GM19099 (cell line): ENCODE results near the gene MAP3K7.

Source experiments
- POLR2A ChIP-seq: IDR thresholded peaks from 3 replicates; pipeline ENCODE4 v1.6.1; 2011; ENCODE audit warnings: low read depth; ENCODE audit not compliant: insufficient read length; ENCODE audit errors: extremely low read depth

Gene MAP3K7

DNA sequence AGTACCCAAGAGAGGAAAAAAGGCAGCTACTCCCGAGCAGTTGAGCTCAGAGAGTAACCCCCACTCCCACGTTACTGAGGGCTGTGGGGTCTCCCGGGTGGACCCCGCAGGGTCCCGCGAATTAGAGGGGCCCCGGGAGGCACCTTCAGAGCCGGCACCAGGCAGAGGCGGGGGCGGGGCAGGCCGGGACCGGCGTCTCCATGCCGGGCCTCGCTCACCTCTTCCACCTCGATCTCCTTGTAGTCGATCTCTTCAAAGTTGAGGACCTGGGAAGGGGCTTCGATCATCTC, 381 bp downstream of the MAP3K7 start:
- no peak for TF ChIP-seq POLR2A

- TF ChIP-seq POLR2A = no peak
These were observed 2.1 kb downstream of the MAP3K7 start for GRCh38 chr6:90584636-90585255.

- no peak for TF ChIP-seq POLR2A
These were observed 2.9 kb downstream of the MAP3K7 start for GRCh38 chr6:90583836-90584481.

DNA sequence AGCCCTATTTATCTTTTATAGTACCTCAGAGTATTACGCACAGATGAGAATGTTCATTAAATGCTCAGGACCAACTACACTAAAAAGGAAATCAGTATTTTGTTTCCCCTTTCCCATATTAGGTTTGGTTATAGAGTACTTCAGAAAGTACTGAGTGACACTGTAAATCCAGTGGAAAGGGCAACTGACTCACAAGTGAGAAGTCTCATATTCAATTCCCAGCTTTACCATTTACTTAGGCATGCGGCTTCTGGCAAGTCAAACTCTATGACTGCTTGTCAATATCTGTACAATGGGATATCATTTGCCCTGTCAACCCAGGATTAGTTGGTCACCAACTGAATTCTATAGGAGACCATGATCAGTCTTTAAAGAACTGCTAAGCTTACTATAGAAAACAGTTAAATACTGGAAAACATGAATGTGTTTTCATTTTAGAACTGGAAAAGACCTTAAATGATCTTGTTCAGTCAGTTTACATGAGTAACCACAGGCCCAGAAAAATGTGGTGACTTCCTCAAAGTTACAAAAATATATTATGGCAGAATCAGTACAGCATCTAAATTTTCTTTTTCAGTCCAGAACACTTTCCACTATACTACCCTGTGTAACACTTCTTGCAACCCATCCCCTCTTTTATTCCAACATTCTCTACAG, 3.6 kb downstream of the MAP3K7 start:
- TF ChIP-seq POLR2A = no peak

DNA sequence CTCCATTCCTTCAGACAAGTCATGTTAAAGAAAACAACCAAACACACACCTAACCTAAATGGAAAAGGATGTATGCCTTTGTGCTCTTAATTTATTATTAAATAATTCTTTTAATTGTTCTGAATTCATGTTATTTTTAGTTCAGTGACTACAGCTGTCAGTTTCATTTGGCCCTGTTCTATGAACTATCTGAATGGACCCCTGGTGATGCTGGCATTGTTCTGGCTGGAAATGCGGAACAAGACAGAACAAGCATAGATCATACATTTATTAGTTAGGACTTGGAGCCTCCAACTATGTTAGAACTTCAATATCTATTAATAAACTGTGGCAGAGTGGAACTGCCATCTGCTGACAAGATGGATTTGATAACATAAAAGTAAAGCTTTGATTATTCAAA, 5.7 kb downstream of the MAP3K7 start:
- no peak for TF ChIP-seq POLR2A

- no peak for TF ChIP-seq POLR2A
These were observed 7.8 kb downstream of the MAP3K7 start for GRCh38 chr6:90578894-90579549.

DNA sequence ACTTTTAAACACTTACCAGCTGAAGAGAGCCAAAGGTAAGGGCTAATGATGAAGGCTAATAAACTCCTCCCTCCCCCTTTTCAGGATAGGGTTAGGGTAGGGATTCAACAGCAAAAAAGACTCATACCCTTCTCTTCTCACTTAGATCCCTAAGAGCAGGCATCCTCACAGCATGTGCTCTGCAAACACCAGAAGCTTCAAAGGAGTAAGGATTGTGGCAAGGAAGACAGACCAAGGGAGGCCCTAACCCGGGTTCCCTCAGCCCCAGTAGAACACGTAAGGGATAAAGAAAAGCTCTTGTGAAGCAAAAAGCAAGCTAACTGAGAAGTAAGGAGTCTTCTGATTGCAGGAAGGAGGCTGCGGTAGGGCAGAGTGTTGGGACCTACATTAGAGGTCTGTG, 11.6 kb downstream of the MAP3K7 start:
- TF ChIP-seq POLR2A = no peak

DNA sequence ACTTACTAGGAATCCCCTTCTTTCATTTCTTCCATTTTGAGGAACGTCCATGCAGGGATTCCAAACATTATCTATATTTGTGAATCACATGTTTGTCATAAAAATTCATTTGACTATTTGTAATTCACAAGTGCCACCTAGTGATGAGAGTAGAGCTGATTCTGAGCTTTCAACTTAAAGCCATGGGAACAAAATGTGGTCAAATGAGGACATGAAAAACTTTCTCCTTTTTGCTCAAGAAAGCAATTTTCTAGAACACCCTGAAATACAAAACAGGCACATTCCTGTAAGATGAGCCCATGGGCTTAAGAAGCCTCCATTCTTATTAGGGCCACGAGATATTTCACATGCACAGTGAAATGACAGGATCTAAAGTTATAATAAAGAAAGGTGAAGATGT, 12.3 kb downstream of the MAP3K7 start:
- no peak for TF ChIP-seq POLR2A

DNA sequence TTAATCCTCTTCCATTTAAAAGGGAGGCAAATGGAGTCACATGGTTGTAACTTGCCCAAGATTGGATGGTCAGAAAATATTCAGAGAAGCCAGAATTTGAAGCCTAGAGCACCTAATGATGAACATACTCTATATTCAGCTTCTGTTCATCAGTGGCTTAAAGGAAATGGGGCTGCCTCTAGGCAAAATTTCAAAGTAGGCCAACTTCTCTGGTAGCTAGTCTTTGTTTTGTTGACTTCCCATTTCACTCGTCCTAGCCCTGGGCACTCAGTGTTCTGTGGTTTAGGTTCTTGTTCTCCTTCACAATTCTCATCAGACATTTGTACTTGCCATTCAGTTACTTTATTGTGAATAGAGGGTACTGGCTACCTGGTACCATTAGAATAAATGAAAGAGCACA, 13.2 kb downstream of the MAP3K7 start:
- TF ChIP-seq POLR2A = no peak

GRCh38 chr6:90572856-90573255, 14.0 kb downstream of the MAP3K7 start:
- no peak for TF ChIP-seq POLR2A

- TF ChIP-seq POLR2A = no peak
These were observed 17.6 kb downstream of the MAP3K7 start for GRCh38 chr6:90569223-90569622.

DNA sequence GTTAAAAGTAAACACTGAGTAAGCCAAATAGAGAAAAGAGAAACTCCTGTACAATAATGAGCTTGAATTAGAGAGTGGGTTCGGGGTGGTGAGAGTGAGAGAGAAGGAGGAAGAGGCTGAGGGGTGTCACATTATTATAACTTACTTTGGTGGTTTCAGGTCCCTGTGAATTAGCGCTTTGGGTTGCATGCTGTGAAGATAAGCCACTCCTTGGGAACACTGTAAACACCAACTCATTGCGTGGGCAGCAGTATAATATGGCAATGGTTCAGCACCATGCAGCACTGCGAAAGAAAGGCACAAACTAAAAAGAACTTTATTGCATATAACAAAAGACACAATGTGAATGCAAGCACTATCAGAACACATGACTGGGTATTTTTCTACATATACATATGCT, 26.9 kb downstream of the MAP3K7 start:
- no peak for TF ChIP-seq POLR2A

DNA sequence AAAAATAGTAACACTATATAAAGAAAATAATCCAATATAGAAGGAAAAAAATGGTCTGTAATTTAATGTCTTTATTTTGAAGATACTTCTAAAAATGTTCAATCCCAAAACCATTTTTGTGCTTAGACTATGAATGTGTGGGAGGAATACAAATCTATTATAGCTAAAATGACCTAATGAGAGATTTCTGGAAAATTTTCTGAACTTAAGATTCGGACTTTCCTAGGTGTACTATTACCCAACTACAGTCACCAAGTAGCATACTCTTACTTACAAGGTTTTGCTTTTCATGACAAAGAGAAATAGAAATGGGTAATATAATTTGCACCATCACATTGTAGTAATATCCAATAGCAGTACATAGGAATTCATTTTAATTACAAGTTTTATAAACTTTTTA, 29.9 kb downstream of the MAP3K7 start:
- no peak for TF ChIP-seq POLR2A

GRCh38 chr6:90547991-90548390, 38.9 kb downstream of the MAP3K7 start:
- TF ChIP-seq POLR2A = no peak

GRCh38 chr6:90547079-90547478, 39.8 kb downstream of the MAP3K7 start:
- TF ChIP-seq POLR2A = no peak

DNA sequence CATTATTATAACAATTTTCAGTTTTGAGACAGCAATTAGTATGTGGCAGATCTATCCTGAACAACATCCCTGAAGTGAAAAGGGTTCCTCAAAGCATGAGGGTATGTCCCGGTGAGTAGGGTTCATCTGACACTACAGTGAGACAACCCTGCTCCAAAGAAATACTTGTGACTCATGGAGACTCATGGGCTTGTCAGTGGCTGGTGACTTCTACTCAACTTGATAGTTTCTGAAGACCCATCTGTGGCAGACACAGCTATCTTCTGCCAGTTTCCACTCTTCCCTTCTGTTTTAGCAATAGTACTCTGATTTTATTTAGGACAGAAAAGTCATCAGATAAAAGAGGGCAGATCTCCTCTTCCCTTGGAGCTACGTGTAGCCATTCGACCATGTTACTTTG, 41.4 kb downstream of the MAP3K7 start:
- TF ChIP-seq POLR2A = no peak
